ENCODE results near the gene NUP98.

The NUP98 gene

DNA sequence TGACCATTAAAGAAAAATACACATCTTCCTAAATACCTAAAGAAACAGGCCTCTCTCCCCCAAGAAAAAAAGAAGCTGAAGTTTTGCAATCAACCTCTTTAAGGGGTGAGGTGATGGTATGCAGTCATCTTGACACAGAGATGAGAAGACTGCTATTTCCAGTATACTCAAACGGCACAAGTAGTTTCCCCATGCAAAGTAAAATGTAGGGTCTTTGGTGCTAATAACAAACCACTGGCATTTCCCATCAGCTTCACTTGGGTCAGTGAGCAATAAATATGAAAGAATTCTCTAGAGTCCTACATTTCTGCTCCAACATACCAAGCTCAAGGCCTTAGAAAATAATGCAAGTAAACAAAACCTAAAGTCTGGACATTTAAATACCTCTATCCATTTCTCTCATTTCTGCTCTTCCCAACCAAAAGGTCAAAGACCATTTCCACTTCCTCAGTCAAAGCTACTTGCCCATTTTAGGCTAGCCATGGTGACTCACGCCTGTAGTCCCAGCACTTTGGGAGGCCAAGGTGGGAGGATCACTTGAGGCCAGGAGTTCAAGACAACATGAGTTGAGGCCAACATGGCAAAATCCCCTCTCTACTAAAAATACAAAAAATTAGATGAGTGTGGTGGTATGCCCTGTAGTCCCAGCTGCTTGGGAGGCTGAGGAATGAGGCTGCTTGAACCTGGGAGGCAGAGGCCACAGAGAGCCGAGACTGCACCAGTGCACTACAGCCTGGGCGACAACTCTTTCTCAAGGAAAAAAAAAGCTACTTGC is 86.7 kb downstream of the NUP98 start:
- FAIRE-seq (no peak), DNase-seq (ENCODE audit: insufficient read length, low spot score) (no peak)
- TF ChIP-seq, protein P1, sequence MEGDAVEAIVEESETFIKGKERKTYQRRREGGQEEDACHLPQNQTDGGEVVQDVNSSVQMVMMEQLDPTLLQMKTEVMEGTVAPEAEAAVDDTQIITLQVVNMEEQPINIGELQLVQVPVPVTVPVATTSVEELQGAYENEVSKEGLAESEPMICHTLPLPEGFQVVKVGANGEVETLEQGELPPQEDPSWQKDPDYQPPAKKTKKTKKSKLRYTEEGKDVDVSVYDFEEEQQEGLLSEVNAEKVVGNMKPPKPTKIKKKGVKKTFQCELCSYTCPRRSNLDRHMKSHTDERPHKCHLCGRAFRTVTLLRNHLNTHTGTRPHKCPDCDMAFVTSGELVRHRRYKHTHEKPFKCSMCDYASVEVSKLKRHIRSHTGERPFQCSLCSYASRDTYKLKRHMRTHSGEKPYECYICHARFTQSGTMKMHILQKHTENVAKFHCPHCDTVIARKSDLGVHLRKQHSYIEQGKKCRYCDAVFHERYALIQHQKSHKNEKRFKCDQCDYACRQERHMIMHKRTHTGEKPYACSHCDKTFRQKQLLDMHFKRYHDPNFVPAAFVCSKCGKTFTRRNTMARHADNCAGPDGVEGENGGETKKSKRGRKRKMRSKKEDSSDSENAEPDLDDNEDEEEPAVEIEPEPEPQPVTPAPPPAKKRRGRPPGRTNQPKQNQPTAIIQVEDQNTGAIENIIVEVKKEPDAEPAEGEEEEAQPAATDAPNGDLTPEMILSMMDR (IDR thresholded peaks at IDR 0.05; ENCODE audit: insufficient read depth, missing control alignments): no peak

DNA sequence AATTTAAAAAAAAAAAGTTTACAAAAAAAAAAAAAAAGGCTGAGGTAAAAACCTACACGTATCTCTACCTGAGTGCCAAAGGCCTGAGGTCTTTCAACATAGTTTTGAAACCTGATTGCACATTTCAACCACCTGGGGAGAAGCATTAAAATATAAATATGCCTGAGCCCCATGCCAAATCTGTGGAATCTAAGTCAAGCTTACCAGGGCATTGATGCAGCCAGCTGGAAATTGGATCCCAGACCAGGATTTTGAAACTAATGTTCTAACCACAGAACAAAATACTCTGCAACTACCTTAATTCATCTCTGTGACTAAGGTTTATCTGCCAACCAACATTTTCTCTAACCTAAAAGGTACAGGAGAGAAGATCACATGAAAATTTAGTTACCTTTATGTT is 87.4 kb downstream of the NUP98 start:
- FAIRE-seq (no peak), DNase-seq (ENCODE audit: insufficient read length, low spot score) (no peak)
- TF ChIP-seq, protein P1 (IDR thresholded peaks at IDR 0.05; ENCODE audit: insufficient read depth, missing control alignments): no peak

DNA sequence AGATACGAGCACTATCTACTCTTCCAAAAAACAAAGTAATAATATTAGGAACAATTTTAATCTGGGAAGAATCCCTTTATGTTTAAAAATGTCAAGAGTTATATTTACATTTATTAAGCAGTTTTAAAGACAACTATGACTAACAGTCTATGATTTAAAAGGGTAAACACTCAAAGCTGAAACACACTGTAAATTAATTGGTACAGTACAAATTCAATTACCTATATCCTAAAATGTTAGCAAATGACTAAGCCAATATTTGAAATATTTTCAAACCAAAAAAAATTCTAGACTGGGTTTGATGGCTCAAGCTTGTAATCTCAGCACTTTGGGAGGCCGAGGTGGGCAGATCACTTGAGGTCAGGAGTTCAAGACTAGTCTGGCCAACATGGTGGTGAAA is 90.2 kb downstream of the NUP98 start:
- FAIRE-seq (no peak), DNase-seq (ENCODE audit: insufficient read length, low spot score) (no peak)
- TF ChIP-seq, protein P1 (IDR thresholded peaks at IDR 0.05; ENCODE audit: insufficient read depth, missing control alignments): no peak

DNA sequence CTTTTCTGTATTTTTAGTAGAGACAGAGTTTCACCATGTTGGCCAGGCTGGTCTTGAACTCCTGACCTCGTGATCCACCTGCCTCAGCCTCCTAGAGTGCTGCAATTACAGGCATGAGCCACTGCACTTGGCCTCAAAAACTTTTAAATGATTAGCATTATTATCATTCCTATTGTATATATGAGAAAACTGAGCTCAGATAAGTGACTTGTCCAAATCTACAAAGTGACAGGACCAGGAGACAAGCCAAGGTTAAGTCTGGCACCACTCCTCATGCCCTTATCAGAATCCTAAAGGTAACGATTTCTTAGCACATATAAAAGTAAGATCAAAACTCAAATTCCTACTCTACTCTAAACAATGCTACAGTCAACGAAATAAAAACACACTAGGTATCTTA is 94.0 kb downstream of the NUP98 start:
- FAIRE-seq: no peak

DNA sequence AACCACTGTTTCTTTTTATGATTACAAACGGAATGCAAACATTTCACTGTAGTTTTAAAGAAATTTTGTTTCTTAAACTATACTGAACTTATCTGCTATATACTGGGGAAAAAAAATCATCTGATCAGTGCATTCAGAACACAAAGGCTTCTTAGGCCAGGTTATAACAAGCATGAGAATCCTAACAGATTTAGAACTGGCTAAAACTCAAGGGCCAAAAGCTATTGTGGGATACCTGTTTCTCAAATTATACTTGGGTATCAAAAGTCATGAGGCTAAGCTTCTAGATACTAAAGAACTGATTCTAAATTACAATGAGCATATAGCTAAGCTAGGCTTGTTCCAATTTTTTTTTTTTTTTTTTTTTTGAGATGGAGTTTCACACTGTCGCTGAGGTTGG is 96.4 kb downstream of the NUP98 start:
- TF ChIP-seq, protein P1 (IDR thresholded peaks at IDR 0.05; ENCODE audit: insufficient read depth, missing control alignments): no peak
- no peak for DNase-seq (ENCODE audit: insufficient read length, low spot score)
- FAIRE-seq: no peak

More for the DNA sequence above, 94.0 kb downstream of the NUP98 start:
- DNase-seq (ENCODE audit: insufficient read length, low spot score): no peak
- TF ChIP-seq, protein P1 (IDR thresholded peaks at IDR 0.05; ENCODE audit: insufficient read depth, missing control alignments): no peak

DNA sequence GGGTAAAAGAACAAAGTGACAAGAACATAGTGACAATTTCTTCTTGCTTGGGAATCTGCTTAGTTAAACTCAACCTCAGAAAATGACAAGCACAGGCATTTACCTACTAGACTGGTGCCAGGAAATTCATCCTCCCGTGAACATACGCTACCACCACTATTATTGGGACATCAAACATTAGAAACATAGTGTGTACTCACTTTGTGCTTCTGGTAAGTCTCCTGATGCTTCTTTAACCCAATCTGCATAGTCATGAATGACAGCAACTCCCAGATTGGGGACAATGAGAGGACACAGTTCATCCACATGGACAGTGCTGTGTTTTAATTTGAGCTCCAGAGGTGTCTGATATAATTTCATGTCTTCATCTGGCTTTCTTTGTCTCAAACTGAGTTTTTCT is 96.9 kb downstream of the NUP98 start:
- DNase-seq (ENCODE audit: insufficient read length, low spot score) (no peak), FAIRE-seq (no peak)
- TF ChIP-seq, protein P1 (IDR thresholded peaks at IDR 0.05; ENCODE audit: insufficient read depth, missing control alignments): no peak

DNA sequence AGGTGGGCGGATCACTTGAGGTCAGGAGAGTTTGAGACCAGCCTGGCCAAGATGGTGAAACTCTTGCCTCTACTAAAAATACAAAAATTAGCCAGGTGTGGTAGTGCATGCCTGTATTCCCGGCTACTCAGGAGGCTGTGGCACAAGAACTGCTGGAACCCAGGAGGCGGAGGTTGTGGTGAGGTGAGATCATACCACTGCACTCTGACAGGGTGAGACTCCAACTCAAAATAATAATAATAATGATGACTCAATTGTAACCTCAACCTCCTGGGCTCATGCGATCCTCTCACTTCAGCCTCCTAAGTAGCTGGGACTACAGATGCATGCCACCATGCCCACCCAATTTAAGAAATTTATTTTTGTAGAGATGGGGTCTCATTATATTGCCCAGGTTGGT is 110.6 kb downstream of the NUP98 start:
- FAIRE-seq (no peak), DNase-seq (ENCODE audit: insufficient read length, low spot score) (no peak)
- TF ChIP-seq, protein P1 (IDR thresholded peaks at IDR 0.05; ENCODE audit: insufficient read depth, missing control alignments): no peak
